NCI-H774 (cell line): ENCODE results near the gene NXPH1.
A peak's percentile ranks its signal among the peaks of the same experiment; 100 is the strongest.

ENCODE experiments used
- DNase-seq: peaks from one replicate; lab custom pipeline; 2025; lab: John Stamatoyannopoulos, UW

The NXPH1 gene

DNA sequence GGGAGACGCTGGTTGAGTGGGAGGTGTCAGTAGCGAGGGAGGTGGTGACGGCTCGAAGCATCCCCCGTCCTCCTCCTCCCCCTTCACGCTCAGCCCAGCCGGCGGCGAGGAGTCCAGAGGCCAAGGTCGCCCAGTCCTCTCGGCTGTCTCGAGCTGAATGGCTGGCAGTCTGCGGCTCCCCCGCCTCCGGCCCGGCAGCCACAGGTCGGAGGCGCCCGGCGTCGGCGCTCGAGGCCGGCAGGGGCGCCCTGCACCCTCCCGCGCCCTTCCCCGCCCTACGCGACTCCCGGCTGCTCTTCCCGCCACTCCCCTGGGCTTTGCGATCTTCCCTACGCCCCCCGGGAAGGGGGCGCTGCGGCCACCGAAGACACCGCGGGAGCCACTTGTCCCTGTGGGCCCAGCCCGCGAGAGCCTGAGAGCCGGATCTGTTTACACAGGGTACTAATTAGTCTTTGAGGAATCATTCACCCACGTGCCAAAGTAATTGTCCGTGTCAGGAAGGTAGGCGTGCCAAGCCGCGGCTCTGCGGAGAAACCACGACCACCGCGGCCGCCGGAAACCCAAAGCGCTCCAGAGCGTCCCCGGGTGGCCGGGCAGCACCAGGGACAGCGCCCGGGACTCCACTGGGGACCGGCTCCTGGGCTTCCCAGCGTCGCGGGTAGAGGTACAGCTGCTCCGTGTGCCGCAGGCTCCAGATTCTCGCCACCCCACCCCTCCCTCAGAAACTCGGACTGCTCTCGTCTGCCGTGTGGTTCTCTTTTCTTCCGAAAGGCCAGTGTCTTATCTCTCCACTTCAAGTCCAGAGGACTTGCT is at the start of gene NXPH1:
Gene NXPH1, plus strand, starts transcription at position 133 of the 813 bp plus-strand sequence.
- DNase-seq, result peak; percentile 42

DNA sequence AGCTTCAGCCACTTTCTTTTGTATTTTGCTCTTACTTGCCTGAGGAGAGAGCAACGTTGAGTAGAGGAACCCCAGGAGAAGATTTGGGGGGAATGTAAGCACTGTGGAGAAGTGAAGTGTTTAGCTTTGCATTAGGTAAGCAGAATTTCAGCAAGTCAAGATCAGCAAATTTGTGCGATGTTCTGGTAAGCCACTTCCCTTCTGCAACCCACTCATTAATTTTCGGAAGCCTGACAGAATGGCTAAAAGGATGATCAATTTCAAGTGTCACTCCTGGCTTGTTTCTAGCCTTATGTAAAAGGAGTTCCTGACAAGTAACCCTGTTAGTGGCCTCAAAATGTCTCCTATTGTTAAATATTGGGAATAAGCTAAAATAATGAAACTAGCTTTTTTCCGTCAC is 48.5 kb upstream of the NXPH1 start:
- no peak for DNase-seq

DNA sequence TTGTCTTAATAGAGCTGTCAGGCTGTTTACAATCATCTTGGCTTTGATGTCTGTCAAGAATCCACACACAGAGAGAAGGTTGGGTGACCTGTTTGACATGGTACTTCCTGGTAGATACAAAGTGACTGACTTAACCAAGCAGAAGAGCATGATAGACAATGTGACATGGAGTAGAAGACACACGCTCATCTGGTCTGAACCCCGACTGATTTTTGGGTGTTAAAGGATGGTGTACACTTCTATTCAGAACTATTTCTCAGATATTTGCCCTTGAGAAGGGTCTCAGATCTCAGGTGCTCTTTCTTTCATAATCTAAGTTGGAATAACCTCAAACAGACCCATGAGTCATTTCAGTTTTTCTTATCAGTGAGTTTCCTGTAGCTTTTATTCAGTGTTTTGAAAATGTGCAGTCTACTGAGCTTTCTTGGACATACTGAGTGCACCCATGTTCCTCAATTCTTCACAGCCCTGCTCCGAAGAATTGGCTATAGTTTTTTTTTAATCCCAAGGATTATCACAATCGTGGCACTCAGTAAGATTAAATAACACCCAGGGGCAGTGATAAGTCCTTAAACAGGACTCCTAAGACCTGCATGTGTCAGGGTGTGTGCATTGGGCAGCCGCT is 46.4 kb upstream of the NXPH1 start:
- DNase-seq, result no peak

DNA sequence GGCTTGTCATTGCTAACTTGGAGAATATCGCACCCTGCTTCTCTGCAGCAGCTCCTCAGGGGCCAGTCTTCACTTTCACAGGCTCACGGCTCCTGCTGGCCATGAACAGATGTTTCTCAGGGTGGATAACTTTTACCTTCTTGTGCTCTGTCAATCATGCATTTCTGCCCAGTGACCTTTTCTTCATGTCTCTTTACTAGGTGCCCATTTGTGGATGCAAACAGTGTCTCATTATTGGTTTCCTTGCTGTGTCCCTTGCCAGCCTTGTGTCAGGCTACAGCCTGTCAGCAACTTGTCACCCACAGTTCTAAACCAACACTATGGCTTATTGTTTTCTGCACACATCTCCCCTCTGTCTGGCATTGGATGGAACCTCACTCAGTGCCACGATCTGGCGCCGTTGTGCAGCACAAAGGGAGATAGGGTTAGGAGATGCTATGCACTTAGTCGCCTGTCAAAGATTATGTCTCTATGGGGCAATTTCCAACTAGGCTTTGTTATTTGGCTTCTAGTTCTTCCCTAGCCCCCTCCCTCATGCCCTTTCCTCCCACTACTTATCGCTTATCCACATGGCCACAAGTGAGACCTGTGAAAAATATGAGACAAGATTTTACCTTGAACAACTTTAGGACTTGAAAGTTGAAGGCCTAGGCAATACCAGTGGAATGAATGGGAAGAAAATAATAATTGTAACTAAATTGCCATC is 45.7 kb upstream of the NXPH1 start:
- no peak for DNase-seq

DNA sequence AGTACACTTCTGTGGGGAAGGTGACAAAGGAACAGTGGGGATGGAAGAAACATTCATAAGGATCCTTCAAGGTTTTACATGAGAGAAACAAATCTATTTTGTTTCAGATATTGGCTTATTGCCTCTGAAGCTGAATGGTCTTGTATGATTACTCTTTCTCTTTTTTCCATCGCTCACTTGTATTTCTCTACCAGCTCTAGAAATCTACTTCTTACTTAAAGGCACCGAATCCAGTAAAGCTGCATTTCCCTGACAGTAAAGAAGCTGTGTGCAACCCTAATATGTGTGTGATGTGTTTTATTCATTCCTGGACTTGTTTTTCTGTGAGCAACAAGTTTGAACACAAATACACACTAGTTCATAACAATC is 45.2 kb upstream of the NXPH1 start:
- no peak for DNase-seq

DNA sequence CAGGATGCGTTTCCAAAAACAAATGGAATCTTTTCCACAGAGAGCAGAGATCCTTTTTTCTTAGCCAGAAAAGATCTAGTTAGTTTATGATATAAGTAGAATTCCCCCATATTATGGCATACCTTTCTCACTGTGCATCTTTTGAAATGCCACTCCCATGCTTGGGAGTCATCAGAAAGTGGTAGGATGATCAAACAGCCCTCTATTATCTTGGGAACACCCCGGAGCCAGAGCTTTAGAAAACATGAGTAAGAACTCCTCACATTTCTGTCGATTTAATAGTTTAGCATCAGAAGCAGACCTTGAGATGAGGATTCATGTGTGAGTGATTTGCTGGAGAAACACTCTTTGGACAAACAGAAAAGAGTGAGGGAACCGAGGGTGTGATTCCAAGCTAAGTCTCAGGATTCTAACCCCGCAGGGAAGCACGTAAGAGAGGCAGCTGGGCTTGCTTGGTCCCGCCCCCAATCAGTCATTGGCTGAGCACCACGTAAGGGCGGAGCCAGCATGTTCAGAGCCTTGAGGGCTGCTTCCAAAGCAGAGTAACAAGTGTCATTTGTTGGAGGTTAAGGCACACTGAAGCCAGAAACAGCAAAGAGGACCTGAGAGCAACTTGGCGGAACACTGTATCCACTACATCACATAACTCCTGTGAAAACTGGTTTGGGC is 43.7 kb upstream of the NXPH1 start:
- DNase-seq, result peak; percentile 26

DNA sequence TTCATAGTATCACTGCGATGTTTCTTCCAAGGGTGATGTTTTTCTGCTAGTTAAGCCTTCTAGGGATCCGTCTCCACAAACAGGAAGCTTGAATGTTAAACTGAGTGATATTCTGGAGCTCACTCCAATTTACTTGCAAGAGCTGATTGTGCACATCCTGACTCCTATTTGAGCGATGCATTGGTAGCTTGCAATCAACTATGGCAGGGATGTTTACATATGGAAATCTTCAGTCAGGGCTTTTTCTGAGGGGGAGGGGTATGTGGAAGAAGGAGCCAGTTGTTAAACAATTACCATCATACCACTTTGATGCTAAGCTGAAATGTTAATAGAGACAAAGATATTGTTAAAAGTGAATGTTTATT is 43.2 kb upstream of the NXPH1 start:
- DNase-seq, result no peak

DNA sequence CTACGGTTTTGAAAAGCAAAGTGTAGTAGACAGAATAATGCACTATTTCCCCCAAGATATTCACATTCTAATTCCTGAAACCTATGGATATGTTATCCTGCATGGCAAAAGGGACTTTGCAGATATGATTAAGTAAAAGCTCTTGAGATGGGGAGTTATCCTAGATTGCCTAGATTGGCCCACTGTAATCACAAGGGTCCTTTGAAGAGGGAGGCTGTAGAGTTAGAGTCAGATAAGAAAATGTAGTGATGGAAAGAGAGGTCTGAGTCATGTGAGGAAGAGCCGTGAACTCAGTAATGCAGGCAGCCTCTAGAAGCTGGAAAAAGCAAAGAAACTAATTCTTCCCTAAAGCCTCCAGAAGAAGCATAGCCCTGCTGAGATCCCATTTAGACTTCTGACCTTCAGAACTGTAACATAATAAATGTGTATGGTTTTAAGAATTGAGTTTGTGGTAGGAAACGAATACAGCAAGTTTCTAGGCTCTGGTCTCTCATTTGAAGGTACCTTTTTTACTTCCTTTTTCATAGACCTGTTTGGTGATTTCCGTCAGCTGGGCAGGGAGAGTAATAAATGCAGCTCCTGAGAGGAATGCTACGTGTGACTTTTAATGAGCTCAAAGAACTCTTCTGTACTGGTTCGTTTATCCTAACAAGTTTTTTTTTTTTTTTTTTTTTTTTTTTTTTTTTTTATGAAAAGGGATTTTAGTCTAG is 41.9 kb upstream of the NXPH1 start:
- DNase-seq, result no peak

DNA sequence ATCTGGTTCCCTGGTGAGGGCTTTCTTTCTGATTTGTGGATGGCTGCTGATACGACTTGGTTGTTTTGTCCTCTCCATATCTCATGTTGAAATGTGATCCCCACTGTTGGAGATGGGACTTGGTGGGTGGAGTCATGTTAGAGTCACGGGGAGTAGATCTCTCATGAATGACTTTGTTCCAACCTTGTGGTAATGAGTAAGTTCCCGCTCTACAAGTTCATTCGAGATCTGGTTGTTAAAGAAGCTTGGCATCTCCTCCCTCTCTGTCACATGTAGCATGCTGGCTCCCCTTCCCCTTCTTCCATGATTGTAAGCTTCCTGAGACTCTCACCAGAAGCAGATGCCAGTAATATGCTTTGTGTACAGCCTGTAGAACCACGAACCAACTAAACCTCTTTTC is 37.1 kb upstream of the NXPH1 start:
- DNase-seq, result no peak

DNA sequence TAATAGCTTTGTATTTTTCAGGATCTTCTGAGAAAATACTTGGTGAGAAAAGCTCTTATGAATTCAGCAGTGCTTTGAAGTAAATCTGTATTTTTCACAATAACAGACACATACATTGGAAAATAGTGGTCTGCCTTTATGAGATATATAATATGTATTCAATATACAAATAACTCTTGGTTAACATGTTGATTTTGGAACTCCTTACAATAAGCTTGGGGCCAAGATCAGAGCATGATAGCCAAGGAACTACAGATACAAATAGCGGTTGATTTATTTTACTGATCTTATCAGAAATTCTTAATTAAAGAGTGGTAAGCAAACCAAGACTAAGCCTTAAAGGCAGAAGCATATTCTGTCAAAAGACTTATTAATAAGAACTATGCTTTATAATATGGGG is 24.5 kb upstream of the NXPH1 start:
- no peak for DNase-seq

DNA sequence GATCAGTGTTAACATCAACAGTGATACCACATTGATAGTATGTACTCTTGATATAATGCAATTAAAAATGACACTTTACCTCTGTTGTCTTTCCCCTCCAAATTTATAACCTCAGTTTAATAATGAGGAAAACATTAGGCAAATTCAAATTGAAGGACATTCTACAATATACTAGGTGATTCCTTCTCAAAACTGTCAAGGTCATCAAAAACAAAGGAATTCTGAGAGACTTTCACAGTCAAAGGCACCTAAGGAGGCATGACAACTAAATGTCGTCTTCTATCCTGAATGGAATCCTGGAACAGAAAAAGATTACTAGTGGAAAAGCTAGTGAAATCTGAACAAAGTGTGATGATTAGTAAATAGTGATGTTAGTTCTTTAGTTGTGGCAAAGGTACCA is 22.3 kb upstream of the NXPH1 start:
- DNase-seq, result no peak

DNA sequence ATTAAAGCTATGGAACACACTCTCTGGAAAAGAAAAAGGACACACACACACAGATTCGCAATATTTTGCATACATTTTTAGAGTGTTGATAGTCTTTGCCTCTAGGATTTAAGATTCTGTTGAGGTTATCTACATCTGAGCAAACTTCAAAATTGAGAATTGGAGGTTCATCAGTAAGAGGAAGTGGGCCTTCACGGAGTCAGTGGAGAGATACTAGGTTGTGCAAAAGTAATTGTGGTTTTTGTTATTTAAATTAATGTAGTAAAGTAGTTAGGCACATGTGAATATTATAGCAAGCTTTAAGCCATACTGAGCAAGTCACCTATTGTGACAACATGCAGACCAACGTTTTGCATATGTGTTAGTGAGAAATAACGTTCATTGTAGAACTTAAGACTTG is 19.8 kb upstream of the NXPH1 start:
- no peak for DNase-seq

DNA sequence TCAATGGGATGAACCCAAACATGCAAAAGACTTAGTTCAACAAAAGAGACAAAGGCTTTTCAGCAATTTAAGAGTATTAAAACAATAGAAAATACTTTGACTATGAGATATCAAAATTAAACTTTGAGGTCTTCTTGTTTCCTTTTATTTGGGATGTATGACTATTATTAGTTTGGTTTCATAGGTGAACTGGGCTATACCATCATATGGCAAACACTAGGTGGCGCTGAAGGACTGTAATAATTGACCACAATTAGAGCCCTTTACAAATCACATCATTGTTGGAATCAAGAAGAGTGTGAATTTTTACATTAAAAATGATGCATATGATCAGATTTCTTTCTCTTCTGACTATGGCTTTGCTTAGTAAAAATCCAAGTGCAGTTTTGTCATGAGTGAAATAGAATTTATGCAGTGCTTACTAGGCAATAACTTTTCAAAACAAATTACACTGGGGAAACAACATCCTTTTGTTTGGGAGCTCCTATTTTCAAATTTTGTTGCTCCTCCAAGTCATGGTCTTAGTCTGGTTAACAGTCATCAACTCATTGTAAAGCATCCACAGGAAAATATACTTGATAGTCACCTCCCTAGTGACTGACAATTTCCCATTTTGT is 14.7 kb upstream of the NXPH1 start:
- DNase-seq, result peak; percentile 71

DNA sequence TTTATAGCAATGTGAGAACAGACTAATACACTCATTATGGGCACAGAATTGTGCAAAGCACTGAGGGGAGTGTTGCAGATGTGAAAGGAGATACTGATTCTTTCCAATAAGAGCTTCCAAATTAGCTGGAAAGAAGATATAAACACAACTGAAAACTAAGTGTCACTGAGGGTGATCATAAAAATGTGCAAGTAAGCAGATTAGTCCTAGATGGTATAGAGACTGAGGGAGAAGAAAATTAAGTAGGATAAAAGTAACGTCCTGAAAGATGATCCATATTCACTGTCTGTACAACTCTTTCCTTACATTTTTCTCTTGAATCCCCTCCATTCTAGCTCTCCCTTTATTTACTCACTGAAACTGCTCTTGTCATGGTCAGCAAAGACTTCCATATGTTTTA is 11.2 kb upstream of the NXPH1 start:
- DNase-seq, result no peak

DNA sequence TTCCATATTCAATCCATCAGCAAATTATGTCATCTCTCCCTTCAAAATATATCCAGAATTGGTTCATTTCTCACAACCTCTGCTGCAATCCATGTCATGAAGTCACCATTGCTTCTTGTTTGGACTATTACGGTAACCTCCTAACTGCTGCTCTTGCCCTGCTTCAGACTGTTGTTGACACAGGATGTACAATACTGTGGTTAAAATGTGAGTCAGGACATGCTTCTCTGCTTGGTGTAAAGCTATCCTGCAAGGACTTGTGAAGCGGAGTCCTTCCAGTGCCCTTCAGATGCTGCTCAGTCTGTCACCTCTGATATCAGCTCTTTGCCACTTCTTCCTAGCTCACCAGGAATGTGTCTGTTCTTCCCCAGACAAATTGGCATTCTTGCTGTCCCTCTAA is 10.4 kb upstream of the NXPH1 start:
- DNase-seq, result no peak

DNA sequence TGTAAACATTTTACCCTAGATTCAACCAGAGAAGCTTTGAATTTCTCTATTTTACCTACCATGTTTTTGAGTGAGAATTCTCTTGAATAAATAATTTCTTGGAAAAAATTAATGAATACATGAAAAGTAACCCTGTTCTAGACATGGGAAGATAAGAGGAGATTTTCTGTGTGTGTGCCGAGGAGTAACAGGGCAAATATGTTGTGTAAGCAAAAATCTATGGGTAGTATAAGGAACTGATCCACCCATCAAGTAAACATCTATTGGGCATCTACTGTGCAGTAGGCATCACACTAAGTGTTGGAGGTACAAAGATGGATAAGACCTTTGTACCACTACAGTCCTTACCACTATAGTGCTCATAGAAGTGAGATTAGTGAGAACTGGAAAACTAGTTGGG is 8.2 kb upstream of the NXPH1 start:
- DNase-seq, result no peak

DNA sequence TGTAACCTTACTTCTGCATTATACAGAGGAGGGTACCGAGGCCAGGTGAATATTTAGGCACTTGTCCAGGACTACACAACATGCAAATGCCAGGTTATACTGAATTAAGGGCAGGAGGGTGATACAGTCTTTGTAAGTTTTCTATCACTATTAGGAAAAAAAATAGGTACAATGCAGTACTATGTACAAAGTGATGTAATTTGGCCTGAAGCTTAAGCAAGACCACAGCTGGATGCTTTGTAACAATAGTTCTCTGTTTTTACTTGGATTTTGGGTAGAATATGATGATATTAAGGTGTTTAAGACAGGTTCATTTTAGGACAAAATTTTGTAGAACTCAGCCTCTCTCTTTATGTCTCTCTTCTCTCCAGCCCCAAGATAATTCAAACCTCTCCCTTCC is 2.8 kb upstream of the NXPH1 start:
- DNase-seq, result no peak

DNA sequence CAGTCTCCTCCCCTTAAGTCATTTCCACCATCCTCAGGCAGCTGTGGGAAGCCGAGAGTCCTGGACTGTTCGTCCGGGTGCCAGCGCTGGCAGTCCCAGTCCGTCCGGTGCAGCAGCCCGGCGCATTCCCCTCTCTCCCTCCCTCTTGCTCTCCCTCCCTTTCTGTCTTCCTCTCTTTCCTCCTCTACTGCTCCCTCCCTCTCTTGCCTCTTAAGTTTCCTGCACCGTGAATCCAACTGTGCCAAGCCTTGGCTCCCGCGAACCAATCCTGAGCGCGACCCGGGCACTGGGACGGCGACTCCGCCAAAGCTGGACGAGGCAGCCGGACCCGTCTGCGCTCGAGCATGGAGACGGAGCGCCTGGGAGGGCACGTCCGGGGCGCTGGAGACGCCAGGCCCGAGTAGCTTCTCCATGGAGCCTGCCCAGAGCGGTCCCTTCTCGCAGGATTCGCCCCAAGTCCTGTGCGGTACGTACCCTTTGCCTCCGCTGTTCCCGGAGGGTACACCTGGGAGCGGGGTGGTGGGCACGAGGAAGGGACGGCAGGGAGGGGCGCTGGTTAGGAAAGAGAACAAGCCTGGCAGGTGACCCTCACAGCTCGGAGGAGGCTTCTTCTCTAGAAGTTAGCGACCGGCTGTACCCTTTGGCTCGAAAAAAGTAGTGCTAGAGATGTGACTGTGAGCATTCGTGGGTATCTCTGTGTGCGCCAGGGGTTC is 1.0 kb downstream of the NXPH1 start:
- DNase-seq, result no peak

DNA sequence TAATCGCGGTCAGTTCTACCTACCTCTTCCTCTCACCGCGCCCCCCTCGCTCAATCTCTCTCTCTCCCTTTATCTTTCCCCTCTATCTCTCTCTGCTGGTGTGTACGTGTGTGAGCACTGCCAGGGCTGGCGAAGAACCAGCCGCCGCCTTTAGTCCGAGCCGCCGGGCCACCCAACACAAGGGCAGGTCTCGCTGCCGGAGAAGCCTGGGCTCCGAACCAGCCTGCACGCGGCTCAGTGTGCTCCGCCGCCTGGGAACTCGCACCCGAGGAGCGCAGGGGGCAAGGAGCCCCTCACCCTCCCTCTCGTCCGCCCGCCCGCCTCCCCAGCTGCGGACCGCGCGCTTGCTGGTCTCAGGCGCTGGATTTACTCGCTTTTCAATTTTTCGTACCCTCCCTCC is 1.7 kb downstream of the NXPH1 start:
- no peak for DNase-seq

DNA sequence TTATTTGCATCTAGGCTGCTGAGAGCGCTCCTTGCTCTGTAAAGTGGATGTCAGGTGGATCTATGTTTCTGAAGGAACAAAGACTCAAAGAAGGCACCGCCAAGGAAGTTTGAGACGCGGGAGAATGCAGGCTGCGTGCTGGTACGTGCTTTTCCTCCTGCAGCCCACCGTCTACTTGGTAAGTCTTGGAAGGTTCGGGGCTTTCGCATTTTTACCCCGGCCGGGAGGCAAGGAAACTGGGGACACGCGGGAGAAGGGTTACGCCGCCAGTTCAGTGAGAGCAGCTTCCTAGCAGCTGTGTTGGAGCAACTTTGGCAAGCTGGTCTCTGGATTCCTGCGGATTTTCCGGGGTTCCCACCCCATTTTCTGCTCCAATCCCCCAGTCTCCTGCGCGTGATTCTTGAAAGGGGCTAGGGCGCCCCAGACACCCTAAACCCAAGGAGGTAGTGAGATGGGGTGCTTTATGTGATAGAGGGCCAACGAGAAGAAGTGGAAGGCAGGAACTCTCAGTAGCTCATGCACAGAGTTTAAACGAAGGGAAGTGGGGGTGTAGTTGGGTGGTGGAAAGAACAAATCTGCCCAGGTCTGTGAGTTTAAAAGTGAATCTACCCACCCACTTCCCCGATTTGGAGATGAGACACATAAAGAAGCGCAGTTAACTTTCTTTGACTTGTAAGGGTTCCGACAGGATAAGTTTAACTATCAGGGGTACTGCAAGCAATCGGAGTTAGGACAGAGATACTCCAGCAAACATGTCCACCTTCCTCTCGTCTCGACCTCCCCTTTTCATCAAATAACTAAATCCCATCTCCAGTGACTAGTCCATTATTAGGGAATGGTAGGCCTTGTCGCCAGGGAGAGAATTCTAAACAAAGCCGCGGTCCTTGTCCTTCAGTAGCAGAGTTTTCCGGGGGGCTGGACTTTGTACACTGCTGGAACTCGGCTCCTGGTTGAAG is 2.5 kb downstream of the NXPH1 start:
- no peak for DNase-seq
